AG10803 (cell line): Measurements from ENCODE around the gene SH2D1A.
A peak's percentile ranks its signal among the peaks of the same experiment; 100 is the strongest.
"Not testable (repeated sequence)": the region's sequence is repeated elsewhere in the genome, so short reads cannot be mapped to it uniquely, and the experiment has no call there.

Experiments
- DNase-seq: peaks from one replicate; pipeline ENCODE4 v3.0.0; 2010; ENCODE audit warnings: low read depth
- H3K4me3 ChIP-seq: 2 replicates; pipeline ENCODE4 v1.5.1; 2011; ENCODE audit warnings: mild to moderate bottlenecking, low read length, control low read depth
- CTCF ChIP-seq: conservative IDR thresholded peaks from 2 replicates; pipeline ENCODE4 v1.5.1; 2011; ENCODE audit warnings: mild to moderate bottlenecking, low read length, control low read depth, inconsistent platforms

Gene SH2D1A

GRCh38 chrX:124405868-124406267, 59.5 kb downstream of the SH2D1A start:
- TF ChIP-seq CTCF = no peak
- no peak overlapping the region for H3K4me3 ChIP-seq
- no peak for DNase-seq

GRCh38 chrX:124406294-124407014, 60.1 kb downstream of the SH2D1A start:
- TF ChIP-seq CTCF = peak; percentile 66
- no peak overlapping the region for H3K4me3 ChIP-seq
- DNase-seq = peak; percentile 49

- H3K4me3 ChIP-seq = no peak overlapping the region
- TF ChIP-seq CTCF = no peak
- DNase-seq = no peak
Observed at GRCh38 chrX:124407226-124407625, 60.9 kb downstream of the SH2D1A start.

GRCh38 chrX:124408380-124408779, 62.0 kb downstream of the SH2D1A start:
- H3K4me3 ChIP-seq, DNase-seq: not testable (repeated sequence)

GRCh38 chrX:124413244-124413643, 66.9 kb downstream of the SH2D1A start:
- no peak for DNase-seq
- H3K4me3 ChIP-seq = no peak overlapping the region
- TF ChIP-seq CTCF = no peak

- no peak for TF ChIP-seq CTCF
- H3K4me3 ChIP-seq = no peak overlapping the region
- no peak for DNase-seq
Observed at GRCh38 chrX:124414281-124414680, 67.9 kb downstream of the SH2D1A start.

- H3K4me3 ChIP-seq = no peak overlapping the region
- DNase-seq = no peak
- no peak for TF ChIP-seq CTCF
Observed at GRCh38 chrX:124415115-124415800, 68.9 kb downstream of the SH2D1A start.
